Measurements from ENCODE around the gene KRR1. TPM values are rescaled to one million over a fixed set of nuclear protein-coding genes. Genes with fewer than 3 reads are reported as not detected.
"Not testable (repeated sequence)": the region's sequence is repeated elsewhere in the genome, so short reads cannot be mapped to it uniquely, and the experiment has no call there.

The KRR1 gene
- total and polyA plus RNA-seq, 2 of the 13 experiments (the other 11 are each of a cell fraction or from before 2014, with no cell fraction given): 19.3 to 103 TPM

GRCh38 chr12:75526655-75527511 lies 15.5 kb upstream of the KRR1 start (continued):
- TF ChIP-seq CTCF (CRISPR knock-in tag; IDR thresholded peaks at IDR 0.05) (peak; percentile 68), PREB (CRISPR knock-in tag; IDR thresholded peaks at IDR 0.05) (no peak)

GRCh38 chr12:75525263-75525662 lies 13.9 kb upstream of the KRR1 start:
- POLR2A ChIA-PET: no interaction called here
- 3% methylated on average over 1 of the region's 1 CpG for WGBS (ENCODE audit: low lambda C conversion rate)
- intact Hi-C loops (cut with micrococcal nuclease; ENCODE audit: unreplicated experiment): loop anchor here (10.0 kb wide), 3 partner anchors 100 to 940 kb away; no protein-coding TSS in a partner anchor

GRCh38 chr12:75522124-75522523 lies 10.7 kb upstream of the KRR1 start:
- BruUV-seq (replicated peaks); H3K9ac ChIP-seq (ENCODE audit: insufficient read depth, low read depth, low read length); H3K9me3 ChIP-seq (ENCODE audit: low read length); H3K4me3 ChIP-seq (replicated peaks in 1 of 3; ENCODE audit: insufficient read depth in 1 of 3, low read depth in 2 of 3, low read length in 3 of 3); H2AFZ ChIP-seq (ENCODE audit: low read length); H4K20me1 ChIP-seq (ENCODE audit: insufficient read depth, low read length); FAIRE-seq; H3K27ac ChIP-seq (ENCODE audit: extremely low read length, insufficient read depth, low read length); in situ Hi-C loops (cut with HindIII; ENCODE audit: extremely low pct_ligation_motif_present, low pct_unique_long_range_greater_than_20kb); H3K4me1 ChIP-seq (ENCODE audit: insufficient read depth, low read length); H3K27me3 ChIP-seq (ENCODE audit: control insufficient read depth in 1 of 2, insufficient read depth in 2 of 2, low read length in 2 of 2); POLR2A ChIA-PET; DNase-seq (ENCODE audit: low spot score); ATAC-seq; H3K4me2 ChIP-seq (ENCODE audit: low read depth, low read length); CTCF ChIA-PET (ENCODE audit: low intra/inter-chr PET ratio, low total read pairs); H3K36me3 ChIP-seq (replicated peaks in 1 of 2; ENCODE audit: control insufficient read depth in 1 of 2, insufficient read depth in 2 of 2, low read length in 2 of 2); H3K79me2 ChIP-seq (ENCODE audit: insufficient read depth, low read length): not testable (repeated sequence)
- intact Hi-C loops (cut with micrococcal nuclease; ENCODE audit: unreplicated experiment): loop anchor here (10.0 kb wide), 3 partner anchors 103 to 943 kb away; no protein-coding TSS in a partner anchor
- 30% methylated on average over 5 of the region's 5 CpGs for WGBS (ENCODE audit: low lambda C conversion rate)

More at GRCh38 chr12:75525263-75525662, 13.9 kb upstream of the KRR1 start:
- H3K4me1 ChIP-seq (ENCODE audit: insufficient read depth, low read length): peaks cover 5% of the 10 kb centered on the region; the same call in 1 of the 2 replicates
- CTCF ChIA-PET (ENCODE audit: low intra/inter-chr PET ratio, low total read pairs): no interaction called here
- no peak for TF ChIP-seq ZNF7 (CRISPR knock-in tag; IDR thresholded peaks at IDR 0.05)
- no peak for TF ChIP-seq ZNF513 (CRISPR knock-in tag; conservative IDR thresholded peaks at IDR 0.05)
- TF ChIP-seq ZKSCAN8 (CRISPR knock-in tag; IDR thresholded peaks at IDR 0.05; ENCODE audit: borderline replicate concordance): no peak
- TF ChIP-seq PRPF4 (IDR thresholded peaks at IDR 0.05; ENCODE audit: low read depth, low read length, poor library complexity, severe bottlenecking): no peak
- TF ChIP-seq BHLHE40 (IDR thresholded peaks at IDR 0.05; ENCODE audit: low read length): no peak
- TF ChIP-seq CENPT (CRISPR knock-in tag; IDR thresholded peaks at IDR 0.05; ENCODE audit: low read depth): no peak
- H3K79me2 ChIP-seq (ENCODE audit: insufficient read depth, low read length): no peaks in the 10 kb centered on the region
- no peaks in the 10 kb centered on the region for H3K36me3 ChIP-seq (replicated peaks in 1 of 2; ENCODE audit: control insufficient read depth in 1 of 2, insufficient read depth in 2 of 2, low read length in 2 of 2)
- FAIRE-seq (no peak), ATAC-seq (no peak), DNase-seq (ENCODE audit: low spot score) (no peak)
- no peaks in the 10 kb centered on the region for H4K20me1 ChIP-seq (ENCODE audit: insufficient read depth, low read length)
- H3K4me3 ChIP-seq (replicated peaks in 1 of 3; ENCODE audit: insufficient read depth in 1 of 3, low read depth in 2 of 3, low read length in 3 of 3): no peak overlapping the region
- no peak overlapping the region for H2AFZ ChIP-seq (ENCODE audit: low read length)
- H3K9ac ChIP-seq (ENCODE audit: insufficient read depth, low read depth, low read length): no peak overlapping the region
- H3K27ac ChIP-seq (ENCODE audit: extremely low read length, insufficient read depth, low read length): no peak overlapping the region
- no peaks in the 10 kb centered on the region for H3K9me3 ChIP-seq (ENCODE audit: low read length)
- no TSS peak for BruUV-seq (replicated peaks)
- in situ Hi-C loops (cut with HindIII; ENCODE audit: extremely low pct_ligation_motif_present, low pct_unique_long_range_greater_than_20kb): loop anchor here (25.0 kb wide), 1 partner anchor 937 kb away; no protein-coding TSS in a partner anchor
- H3K27me3 ChIP-seq (ENCODE audit: control insufficient read depth in 1 of 2, insufficient read depth in 2 of 2, low read length in 2 of 2): no peaks in the 10 kb centered on the region; a peak in 1 of 5 replicates
- H3K4me2 ChIP-seq (ENCODE audit: low read depth, low read length): no peak overlapping the region
